A204.1 (cell line): ENCODE data around the gene ANXA2.
"Not testable (repeated sequence)": the region's sequence is repeated elsewhere in the genome, so short reads cannot be mapped to it uniquely, and the experiment has no call there.

Source experiments
- FAIRE-seq: peaks from 2 replicates; lab custom pipeline; 2012; peaks lifted over from hg19 to GRCh38; lab: Jason Lieb, UNC

ANXA2 gene

DNA sequence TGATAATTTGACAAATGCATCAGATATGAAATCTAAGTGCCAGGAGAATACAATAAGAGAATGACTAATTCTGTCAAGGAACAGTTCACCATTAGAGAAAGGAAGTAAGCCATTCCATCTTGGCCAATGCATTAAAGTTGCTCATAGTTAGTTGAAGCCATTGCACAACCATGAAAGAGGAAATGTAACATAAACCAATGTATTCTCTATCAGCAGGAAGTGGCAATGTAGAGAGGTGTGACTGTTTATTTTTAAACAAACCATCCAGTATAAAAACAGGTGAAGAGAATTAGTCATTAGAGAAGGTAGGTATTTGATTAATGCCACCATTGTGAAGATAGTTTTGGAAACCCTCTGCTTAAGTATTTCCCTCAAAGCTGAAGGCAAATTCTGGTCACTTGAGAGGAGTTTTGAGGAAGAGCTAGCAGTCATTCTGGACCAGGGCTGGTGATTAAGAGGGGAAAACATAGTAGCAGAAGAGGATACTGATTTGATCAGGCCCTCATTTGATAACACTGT, 10.7 kb upstream of the ANXA2 start:
- FAIRE-seq, result no peak

DNA sequence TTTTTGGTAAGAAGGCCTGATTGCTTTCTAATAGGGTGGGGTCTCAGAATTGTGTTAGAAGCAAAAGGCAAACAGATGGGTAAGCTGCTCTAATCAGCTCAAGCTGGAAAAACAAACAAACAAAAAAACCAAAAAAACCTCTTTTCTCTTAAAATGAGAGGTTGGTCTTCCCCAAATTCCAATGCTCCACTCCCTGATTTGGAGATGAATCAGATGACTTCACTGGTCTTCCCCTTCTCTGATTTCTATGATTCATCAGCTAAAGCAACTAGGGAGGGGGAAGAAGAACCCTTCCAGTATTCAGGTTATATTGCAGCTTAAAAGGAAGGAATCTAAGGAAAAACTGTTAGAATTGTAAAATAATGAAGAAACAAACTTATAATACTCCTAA, 9.6 kb upstream of the ANXA2 start:
- FAIRE-seq, result no peak

DNA sequence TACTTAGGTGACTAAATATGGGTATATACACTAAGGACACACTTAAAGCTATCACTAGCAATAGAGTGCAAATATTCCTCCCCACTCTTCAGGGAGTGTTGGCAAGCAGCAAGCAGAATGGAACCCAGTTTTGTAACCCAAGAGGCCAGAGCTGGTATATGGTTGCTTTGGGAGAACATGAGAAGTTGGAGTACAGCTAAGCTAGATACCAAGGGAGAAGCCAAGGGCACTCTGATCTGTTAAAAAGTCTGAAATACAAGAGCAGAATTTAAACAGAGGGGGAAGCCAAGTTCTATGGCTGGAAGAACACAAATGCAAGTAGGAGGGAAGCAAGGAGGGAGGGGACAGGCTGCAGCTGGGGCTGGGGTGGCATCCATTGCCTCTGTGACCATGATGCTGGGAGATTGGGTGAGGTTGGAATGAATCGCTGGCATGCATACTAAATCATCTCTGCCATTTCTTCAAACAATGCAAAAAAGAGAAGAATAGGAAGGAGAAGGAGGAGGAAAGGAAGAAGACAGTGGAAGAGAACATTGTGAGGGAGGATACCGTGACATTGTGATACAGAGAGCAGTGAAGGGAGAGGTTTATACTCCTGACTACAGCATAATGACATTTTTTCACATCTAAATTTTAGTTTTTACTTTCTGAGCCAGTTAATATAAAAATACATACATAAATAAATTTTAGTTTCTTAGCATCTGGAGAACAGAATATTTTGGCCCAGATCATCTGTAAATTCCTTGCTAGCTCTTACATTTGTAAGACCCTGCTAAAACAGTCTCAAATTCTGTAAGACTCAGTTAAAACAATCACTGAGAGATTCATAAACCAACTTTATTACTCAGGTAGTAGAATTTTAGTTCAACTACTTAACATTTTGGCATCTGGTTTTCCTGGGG, 9.0 kb upstream of the ANXA2 start:
- FAIRE-seq, result no peak

DNA sequence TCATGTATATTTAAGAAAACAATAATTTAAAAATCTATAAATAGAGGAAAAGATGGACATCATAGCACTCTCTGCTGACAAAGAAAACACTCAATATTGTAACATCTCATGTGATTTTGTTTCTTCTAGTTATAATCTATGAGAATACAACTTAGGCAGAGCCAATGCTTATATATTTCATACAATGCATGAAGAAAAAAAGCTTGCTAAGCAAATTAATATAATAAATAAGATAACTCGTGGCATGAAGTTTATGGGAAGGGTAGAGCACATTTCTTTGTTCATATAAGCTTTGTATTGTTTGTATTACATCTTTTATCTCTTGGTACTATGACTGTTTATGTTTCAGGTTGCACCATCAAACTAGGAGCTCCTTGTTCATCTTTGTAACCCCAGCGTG, 7.6 kb upstream of the ANXA2 start:
- no peak for FAIRE-seq

DNA sequence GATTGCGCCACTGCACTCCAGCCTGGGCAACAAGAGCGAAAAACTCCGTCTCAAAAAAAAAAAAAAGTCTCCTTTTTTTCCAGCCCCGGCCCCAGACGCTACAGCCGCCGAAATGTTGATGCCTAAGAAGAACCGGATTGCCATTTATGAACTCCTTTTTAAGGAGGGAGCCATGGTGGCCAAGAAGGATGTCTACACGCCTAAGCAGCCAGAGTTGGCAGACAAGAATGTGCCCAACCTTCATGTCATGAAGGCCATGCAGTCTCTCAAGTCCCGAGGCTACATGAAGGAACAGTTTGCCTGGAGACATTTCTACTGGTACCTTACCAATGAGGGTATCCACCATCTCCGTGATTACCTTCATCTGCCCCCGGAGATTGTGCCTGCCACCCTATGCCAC, 6.6 kb upstream of the ANXA2 start:
- FAIRE-seq, result not testable (repeated sequence)

DNA sequence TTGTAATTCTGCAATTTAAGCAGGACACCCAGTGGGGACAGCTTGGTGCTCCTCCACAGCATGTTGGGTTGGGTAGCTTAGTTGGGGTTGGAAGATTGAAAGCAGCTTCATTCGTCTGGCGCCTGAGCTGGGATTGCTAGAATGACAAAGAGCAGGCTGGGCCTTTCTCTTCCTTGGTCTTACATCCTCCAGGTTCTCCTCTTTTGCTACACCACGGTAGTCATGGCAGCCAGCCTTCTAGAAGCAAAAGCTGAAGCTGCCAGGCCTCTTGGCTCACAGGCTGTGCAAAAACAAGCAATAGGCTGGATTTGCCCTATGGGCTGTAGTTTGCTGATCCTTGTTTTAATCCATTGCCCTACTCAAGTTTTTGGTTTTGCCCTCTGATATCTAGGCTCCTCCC, 3.2 kb upstream of the ANXA2 start:
- no peak for FAIRE-seq

DNA sequence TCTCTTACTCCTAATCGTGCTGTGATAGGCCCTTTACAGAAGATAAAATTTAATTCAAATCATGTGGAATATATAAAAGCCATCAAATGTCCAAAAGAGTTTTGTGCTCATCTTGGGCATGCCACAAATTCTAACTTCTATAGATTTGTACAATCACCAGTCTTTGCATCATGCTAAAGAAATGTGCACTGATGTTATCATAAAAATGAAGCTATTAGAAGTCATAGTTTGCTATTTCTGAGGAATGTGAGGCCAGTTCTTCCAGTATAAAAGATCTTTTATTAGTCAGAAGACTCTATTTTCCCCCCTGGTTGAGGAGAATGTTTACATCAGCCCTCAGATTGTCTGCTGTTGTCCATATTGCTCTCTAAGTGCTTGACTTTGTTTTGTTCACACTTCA, 2.1 kb upstream of the ANXA2 start:
- no peak for FAIRE-seq

DNA sequence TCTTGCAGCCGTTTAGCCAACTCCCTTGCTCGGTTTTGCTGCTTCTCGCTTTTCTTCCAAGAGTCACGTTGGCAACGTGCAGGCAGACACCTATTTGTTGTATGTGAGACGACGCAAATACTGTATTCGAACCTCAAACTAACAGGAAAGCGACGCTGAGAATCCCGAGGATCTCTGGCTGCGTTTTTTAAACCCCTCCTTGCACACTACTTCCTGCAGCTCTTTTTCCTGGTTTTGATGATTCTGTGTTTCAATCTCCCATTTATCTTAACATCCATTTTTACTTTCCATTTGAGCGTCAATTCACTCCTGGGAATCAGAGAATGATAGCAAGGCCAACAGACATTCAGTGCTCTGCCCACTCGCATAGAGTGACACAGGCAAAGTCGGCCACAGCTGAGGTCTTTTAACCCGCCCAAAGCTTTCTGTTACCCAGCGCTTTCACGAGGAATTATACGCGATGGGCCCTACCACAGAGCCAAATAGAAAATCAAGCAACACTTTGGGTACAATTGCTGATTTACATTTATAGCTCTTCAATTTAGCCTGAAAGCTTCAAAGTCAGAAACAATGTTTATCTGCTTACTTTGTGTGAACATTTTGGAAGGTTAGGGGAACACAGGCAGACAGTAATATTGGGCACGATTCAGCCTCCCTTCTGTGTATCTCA, 1.6 kb upstream of the ANXA2 start:
- FAIRE-seq, result no peak

DNA sequence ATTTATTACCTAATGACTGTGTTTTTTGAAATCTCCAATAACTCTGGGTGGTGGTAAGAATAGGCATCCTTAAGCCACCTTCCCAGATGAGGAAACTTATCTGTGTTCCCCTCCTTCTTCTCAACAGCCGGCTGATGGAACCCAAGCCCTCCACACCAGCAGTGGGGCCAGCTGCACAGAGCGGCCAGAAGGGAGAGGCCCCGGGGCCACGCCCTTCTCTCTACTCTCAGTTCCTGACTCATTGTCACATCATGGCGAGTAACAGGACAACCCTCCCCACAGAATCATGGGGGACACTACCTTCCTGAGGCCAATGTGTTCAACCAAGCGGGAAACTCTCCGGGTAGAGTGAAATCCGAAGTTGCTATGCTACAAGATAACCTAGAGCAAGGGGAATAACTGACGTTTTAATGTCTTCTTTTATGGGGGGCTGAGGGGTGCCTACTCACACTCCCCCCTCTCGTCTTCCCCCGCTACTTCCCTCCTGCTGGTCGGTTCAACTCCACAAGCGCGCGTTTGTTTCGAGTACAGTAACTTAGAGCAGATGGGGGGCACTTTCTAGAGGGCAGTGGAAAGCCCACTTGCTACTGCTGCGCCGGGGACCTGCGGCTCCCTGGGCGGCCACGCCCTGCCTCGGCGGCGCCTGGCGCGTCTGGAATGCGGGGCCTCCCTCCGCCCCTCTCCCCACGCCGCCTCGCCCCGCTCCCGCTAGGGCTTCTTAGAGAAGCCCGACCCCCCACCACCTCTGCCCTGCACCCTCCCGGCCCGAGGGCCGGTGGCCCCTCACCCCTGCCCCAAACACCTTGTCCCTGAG, 621 bp downstream of the ANXA2 start:
- FAIRE-seq, result no peak

DNA sequence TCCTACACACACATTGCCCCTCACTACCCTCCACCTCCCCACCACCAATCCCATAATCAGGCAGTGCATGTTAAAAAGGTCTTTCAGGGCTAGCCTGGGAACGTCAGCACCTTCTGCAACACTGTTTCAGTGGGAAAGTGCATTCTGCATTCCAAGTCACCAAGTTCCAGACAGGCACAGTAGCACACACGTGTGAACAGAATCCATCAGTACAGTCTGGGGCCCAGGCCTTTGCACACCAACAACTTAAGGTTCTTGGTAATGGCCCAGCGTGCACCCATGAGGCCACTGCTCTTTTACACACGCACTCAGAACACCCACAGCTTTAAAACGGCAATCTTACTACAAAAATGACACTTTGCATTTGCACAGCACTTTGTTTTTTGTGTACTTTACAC, 1.2 kb downstream of the ANXA2 start:
- FAIRE-seq, result no peak

DNA sequence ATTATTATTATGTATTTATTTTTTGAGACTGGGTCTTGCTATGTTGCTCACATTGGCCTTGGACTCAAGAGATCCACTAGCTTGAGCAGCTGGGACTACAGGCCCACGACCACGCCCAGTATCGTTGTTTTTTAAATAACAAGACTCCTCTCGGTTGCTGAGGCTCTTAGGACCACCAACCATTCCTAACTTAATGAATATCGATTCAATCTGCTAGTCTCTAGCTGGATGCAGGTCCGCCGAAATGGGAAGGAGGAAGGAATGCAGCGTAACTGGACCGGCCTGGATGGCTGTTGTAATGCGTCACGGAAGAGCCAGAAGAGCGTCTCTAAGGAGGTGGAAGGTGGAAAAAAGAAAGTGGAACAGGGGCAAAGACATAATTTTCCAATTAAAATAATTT, 1.7 kb downstream of the ANXA2 start:
- FAIRE-seq, result no peak

DNA sequence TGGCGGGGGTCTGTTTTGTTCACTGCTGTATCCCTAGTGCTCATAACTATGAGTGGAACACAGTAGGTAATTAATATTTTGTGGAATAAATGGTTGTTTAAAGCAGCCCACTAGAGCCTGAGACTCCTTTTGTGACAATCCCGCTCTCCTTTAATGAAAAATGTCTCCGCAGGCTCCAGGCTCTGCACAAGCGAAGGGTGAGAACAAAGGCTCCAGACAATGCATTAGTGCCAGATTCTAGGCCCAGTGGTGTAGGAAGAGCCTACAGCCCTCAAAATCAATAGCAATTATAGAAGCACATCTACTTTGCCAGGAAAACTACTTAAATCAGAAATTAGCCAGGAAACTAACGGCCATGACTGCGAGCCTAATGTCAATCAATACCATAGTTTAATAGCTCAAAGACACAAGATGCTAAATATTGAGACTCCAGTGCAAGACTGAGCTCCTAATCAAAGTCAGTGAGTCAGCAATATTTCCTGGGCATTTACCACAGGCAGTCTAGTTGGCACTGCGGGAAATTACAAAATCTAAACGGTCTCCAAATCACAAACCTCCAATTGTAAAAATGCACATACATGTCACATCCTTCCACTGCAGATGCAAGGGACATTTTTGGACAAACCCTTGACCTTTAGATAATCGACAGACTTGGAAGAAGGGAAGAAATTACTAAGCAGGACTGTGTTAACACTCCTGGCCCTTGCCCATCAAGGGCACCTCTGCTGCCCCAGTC, 2.3 kb downstream of the ANXA2 start:
- FAIRE-seq, result no peak

DNA sequence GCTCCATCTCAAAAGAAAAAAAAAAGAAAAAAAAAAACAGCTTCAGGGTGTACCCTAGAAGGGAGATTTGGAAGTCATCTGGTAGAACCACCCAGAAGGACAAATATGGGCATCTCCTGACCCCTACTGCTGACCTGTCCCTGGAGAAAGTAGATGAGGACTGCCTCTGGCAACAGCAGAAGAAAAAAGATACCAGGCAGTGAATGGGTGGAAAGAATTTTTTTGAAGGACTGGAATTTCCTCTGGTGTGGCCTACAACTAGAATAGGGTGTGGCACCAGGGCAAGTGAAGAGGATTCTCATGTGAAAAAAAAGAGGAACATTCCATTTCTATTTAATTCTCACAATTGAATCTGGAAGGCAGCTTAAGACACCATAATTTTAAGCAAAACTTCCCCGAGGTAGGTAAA, 3.1 kb downstream of the ANXA2 start:
- no peak for FAIRE-seq

DNA sequence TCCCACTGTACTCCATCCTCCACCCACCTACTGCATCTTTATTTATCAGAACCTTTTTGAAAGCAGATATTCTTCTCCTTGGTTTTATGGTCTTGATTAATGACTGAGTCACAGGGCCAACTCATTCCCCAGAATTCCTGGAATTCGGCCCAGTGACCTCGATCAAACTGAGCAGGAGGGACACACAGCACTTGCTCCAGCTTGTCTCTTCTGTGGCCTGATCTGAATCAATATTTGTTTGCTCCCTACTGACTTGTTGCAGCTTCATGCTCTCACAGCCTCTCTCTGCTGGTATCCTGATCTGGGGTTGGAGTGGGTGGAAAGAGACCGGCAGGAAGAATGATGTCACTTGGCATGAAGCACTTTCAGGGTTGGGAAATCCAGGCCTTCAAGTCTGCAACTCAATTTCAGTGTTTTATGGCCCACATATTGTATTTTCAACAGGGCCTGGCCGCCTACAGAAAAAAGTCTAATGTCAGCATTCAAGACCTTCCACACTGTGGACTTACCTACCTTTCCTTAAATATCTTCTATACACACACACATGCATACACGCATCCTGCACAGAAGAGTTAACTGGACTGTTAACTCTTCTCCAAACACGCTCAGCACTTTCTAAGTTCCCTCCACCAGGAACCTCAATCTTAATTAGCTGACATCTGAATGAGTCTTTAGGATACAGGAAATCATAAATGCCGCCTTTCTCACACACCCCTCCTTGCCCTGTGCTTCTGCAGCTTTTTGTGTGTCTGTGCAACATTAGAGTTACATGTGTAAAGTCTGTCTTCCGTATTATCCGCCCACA, 4.6 kb downstream of the ANXA2 start:
- FAIRE-seq, result no peak

DNA sequence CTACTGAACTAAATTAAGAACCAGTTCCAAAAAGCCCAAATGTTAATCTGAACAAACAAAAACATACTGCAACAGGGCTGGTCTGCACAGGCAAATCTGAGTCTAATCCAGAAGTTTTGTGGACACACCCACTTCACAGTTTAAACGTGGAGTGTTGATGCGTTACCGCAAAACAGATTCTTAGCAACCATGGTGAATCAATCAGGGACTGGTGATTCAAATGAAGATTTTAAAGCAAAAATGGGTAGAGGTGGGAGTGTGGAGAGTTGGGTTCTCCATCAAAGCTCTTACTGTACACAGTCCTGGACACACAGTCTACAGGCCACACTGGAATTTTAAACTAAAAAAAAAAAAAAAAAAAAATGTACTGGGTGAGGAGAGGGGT, 5.2 kb downstream of the ANXA2 start:
- no peak for FAIRE-seq

DNA sequence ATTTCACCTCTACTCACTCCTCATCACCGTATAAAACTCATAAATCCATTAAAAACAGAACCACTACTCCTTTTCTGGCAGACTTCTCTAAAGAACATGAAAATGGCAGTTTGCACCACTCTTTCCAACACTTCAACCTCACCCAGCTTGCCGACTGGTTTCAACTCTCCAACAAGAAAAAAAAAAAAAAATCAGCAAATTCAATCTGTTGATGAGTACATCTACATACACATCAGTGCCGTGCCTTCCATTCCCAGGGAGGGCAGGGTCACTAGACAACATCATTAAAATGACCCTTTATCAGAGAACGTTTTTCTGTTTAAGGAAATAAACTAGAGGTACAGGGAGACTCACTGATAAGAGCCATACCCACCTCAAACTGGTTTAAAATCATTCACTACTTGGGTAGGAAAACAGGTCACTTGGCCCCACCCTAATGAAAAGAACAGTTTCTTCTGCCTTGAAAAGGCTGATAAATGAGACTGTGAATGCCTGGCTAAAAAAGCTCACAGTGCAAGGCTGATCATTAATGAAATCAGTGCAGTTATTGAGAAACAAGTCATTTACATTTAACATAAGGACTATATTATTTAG, 6.0 kb downstream of the ANXA2 start:
- no peak for FAIRE-seq

DNA sequence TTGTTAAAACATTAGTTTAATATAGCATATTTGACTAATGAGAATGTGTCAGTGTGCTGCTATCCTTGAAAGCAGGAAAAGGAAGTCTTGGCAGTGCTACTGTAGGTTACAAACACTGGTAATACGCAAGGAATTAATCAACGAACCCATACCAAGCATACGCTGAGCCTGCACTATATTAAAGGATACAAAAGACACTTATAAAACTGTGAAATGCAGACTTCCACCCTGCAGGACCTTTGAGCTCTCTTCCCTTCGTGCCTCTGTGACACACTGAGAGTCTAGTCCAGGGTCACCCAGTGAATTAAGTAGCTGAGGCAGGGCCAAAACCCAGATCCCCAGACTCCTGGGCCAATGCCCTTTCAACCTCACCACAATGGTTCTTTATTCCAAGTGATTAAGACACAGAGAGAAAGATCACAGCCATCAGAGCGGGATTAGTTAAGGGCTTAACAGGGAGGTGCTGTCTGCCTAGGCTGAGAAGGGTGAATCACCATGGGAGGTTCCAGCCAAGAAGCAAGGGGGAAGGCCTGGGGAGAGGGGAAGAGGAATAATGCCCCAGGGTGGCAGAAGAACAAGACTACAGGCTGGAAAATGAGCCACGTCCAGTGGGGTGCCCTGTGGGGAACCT, 6.8 kb downstream of the ANXA2 start:
- no peak for FAIRE-seq

DNA sequence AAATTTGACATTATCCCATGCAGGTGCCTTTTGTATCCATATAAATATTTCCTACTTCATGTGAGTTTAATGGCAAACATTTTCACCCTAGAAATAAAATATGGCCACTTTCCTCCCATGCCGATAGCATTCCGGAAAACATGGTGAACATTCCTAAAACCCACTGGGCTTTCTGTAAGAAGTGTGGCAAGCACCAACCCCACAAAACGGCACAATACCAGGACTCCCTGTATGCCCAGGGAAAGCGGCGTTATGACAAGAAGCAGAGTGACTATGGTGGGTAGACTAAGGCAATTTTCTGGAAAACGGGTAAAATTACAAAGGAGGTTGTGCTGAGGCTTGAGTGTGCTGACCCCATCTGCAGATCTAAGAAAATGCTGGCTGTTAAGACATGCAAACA, 7.6 kb downstream of the ANXA2 start:
- no peak for FAIRE-seq

DNA sequence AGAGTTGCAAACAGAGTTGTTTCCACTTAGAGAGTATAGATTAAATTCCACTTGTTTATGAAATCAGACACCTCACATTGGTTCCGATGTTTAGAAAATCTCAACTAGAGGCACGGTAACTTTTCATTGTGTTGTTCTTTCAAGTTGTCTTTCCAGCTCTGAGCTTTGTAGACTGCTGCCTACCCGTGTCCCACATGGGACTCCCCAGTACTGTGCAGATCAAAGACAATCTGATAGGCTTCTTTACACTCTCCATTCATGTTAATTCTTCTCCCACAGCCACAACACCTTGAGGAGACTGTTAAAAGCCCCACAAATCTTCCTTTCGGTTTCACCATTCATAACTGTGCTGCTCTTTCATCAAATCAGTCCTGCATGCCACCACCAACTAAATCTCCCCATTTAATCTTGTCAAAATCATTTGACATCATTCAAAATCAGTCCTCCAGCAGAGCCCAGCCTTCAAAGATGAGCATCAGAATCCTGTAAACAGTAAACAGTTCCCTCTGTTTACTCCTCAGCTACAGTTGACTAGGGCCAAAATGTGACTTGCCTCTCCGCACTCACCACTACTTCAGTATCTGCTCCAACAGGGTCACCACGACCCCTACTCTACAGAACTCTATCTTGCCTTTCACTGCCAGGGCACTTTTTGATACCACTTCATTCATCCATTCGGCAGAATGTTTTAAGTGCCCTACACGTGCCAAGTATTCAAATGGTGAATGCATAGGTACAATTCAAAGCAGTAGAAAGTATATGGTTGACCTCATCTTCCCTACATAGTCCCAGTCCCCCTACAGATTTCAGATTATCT, 8.3 kb downstream of the ANXA2 start:
- FAIRE-seq, result no peak

DNA sequence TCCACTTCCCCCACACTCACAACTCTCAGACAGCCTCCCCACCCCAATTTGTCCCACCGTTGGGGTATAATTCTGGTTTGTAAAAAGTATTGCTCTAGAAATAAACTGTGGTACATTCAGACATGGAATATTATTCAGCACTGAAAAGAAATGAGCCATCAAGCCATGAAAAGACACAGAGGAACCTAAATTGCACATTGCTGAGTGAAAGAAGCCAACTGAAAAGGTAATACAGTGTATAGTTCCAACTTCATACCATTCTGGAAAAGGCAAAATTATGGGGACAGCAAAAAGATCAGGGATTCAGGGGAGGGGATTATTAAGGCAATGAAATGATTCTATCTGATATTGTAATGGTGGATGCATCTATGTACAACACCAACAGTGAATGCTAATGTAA, 10.5 kb downstream of the ANXA2 start:
- no peak for FAIRE-seq
